Ascending aorta (tissue), 2 donors: Measurements from ENCODE around the gene GNPDA2. TPM values are rescaled to one million over a fixed set of nuclear protein-coding genes. Genes with fewer than 3 reads are reported as not detected.

Experiments
- DNase-seq, 2 donors: peaks; one replicate each; pipeline ENCODE4 v3.0.0-alpha.2; 2019; ENCODE audit warnings: low spot score in 2 of 2
- H3K27ac ChIP-seq, 2 donors: fragments of 200-600 bp; sonication (generic); one replicate each; pipeline ENCODE4 v1.5.1; 2016 to 2017; ENCODE audit warnings: mild to moderate bottlenecking in 1 of 2
- H3K27me3 ChIP-seq: fragments of 200-600 bp; sonication (generic); one replicate; pipeline ENCODE4 v1.5.1; 2017
- H3K36me3 ChIP-seq, 2 donors: fragments of 200-600 bp; sonication (generic); one replicate each; pipeline ENCODE4 v1.5.1; 2016
- H3K4me1 ChIP-seq, 2 donors: fragments of 200-600 bp; sonication (generic); one replicate each; pipeline ENCODE4 v1.5.1; 2016 to 2017; ENCODE audit warnings: mild to moderate bottlenecking in 1 of 2
- H3K4me3 ChIP-seq, 2 donors: fragments of 200-600 bp; sonication (generic); one replicate each; pipeline ENCODE4 v1.5.1; 2016 to 2017; ENCODE audit warnings: mild to moderate bottlenecking in 1 of 2
- H3K9me3 ChIP-seq, 2 donors: fragments of 200-600 bp; sonication (generic); one replicate each; pipeline ENCODE4 v1.5.1; 2016
- CTCF ChIP-seq, 3 experiments: fragments of 200-600 bp in 2 of 3; fragments of 450-650 bp in 1 of 3; sonication (generic) in 2 of 3; IDR thresholded peaks; one replicate each; pipeline ENCODE4 v1.5.1; 2016 to 2019; ENCODE audit warnings: antibody characterized with exemption in 3 of 3, mild to moderate bottlenecking in 1 of 3, moderate library complexity in 1 of 3
- intact Hi-C: fragments of 100-400 bp; cut with DNase I; formaldehyde crosslinking; loops from one replicate; pipeline ENCODE4 v1.15.1; 2023
- total RNA-seq: library from RNA; depleted of rRNA; stranded (reverse); fragments of >200 nt; gene quantifications from one replicate; pipeline ENCODE4 v1.1.0, GENCODE V29; 2016

Gene GNPDA2
- total RNA-seq, 1 donor from 2014 or later: 32.6 TPM

GRCh38 chr4:44662623-44663005 lies 63.7 kb downstream of the GNPDA2 start:
- intact Hi-C loops: no loop called here
- no peak overlapping the region for H3K4me3 ChIP-seq

GRCh38 chr4:44661940-44662622 lies 64.3 kb downstream of the GNPDA2 start:
- Histone ChIP-seq H3K27ac (no peak overlapping the region), H3K36me3 (no peaks in the 10 kb centered on the region), H3K4me3 (no peak overlapping the region), H3K27me3 (no peaks in the 10 kb centered on the region), H3K4me1 (no peaks in the 10 kb centered on the region), H3K9me3 (no peaks in the 10 kb centered on the region)
- TF ChIP-seq CTCF (IDR thresholded peaks at IDR 0.05): no peak
- no peak for DNase-seq
- intact Hi-C loops: no loop called here

More at GRCh38 chr4:44662623-44663005, 63.7 kb downstream of the GNPDA2 start:
- no peak for DNase-seq
- no peaks in the 10 kb centered on the region for H3K9me3 ChIP-seq
- H3K27ac ChIP-seq: no peak overlapping the region
- no peaks in the 10 kb centered on the region for H3K36me3 ChIP-seq
- H3K4me1 ChIP-seq: no peaks in the 10 kb centered on the region
- no peaks in the 10 kb centered on the region for H3K27me3 ChIP-seq
- TF ChIP-seq CTCF (IDR thresholded peaks at IDR 0.05): no peak

- H3K27me3 ChIP-seq: no peaks in the 10 kb centered on the region
- H3K36me3 ChIP-seq: no peaks in the 10 kb centered on the region
- intact Hi-C loops: no loop called here
- no peak overlapping the region for H3K4me3 ChIP-seq
- H3K4me1 ChIP-seq: no peaks in the 10 kb centered on the region
- no peaks in the 10 kb centered on the region for H3K9me3 ChIP-seq
- no peak overlapping the region for H3K27ac ChIP-seq
- DNase-seq: no peak
- no peak for TF ChIP-seq CTCF (IDR thresholded peaks at IDR 0.05)
These were observed 66.0 kb downstream of the GNPDA2 start for GRCh38 chr4:44660396-44660795.

GRCh38 chr4:44652002-44652401 lies 74.4 kb downstream of the GNPDA2 start:
- intact Hi-C loops: no loop called here
- no peak overlapping the region for H3K27ac ChIP-seq
- no peak for TF ChIP-seq CTCF (IDR thresholded peaks at IDR 0.05)
- H3K9me3 ChIP-seq: no peaks in the 10 kb centered on the region
- H3K36me3 ChIP-seq: no peaks in the 10 kb centered on the region
- no peaks in the 10 kb centered on the region for H3K4me1 ChIP-seq
- DNase-seq: no peak
- H3K4me3 ChIP-seq: no peak overlapping the region
- no peaks in the 10 kb centered on the region for H3K27me3 ChIP-seq

Other genes with a start within 250 kb of the GNPDA2 start
- not detected for gene YIPF7, start 74.9 kb downstream of the GNPDA2 start, total RNA-seq
- 14.5 TPM for gene GUF1, start 48.1 kb downstream of the GNPDA2 start, total RNA-seq